ENCODE data around the gene SLC19A1.

SLC19A1 gene

DNA sequence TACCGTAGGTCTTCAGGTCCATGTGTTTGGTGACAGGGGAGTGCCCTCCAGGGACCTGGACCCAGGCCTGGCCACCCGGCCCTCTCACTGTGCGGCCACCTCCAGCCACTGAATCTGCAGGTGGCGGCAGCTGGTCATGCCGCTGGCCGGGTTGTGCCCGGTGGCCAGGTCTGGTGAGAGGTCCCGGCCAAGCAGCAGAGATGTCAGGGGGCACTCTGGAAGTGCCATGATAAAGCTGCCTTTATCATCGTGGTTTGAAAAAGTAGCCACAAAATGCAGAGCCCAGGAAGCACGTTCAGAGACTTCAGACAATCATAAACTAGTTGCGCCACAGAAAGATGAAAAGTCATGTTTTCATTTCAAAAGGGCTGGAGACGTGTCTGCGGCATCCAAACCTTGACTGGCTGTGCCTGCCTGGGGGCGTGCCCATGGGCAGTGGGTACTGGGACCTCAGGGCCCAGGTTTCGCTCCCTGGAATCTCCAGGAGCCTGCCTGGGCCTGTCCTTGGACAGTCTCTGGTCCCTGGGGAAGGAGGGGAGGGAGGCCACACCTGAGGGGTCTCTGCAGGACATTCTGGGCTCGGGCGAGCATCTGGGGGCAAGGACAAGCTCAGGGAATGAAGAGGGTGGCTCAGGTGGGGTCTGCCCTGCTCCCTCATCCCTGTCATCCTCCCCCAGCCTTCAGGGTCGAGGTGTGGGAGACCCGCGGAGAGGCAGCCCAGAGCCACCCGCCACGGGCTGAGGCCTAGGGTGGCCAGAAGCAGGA lies 92.4 kb downstream of the SLC19A1 start:
- no peak overlapping the region for H3K4me3 ChIP-seq (ENCODE audit: low read length)
- DNase-seq (ENCODE audit: low read depth) = no peak
- TF ChIP-seq, protein P1, sequence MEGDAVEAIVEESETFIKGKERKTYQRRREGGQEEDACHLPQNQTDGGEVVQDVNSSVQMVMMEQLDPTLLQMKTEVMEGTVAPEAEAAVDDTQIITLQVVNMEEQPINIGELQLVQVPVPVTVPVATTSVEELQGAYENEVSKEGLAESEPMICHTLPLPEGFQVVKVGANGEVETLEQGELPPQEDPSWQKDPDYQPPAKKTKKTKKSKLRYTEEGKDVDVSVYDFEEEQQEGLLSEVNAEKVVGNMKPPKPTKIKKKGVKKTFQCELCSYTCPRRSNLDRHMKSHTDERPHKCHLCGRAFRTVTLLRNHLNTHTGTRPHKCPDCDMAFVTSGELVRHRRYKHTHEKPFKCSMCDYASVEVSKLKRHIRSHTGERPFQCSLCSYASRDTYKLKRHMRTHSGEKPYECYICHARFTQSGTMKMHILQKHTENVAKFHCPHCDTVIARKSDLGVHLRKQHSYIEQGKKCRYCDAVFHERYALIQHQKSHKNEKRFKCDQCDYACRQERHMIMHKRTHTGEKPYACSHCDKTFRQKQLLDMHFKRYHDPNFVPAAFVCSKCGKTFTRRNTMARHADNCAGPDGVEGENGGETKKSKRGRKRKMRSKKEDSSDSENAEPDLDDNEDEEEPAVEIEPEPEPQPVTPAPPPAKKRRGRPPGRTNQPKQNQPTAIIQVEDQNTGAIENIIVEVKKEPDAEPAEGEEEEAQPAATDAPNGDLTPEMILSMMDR (conservative IDR thresholded peaks at IDR 0.05; ENCODE audit: low read length) = no peak

DNA sequence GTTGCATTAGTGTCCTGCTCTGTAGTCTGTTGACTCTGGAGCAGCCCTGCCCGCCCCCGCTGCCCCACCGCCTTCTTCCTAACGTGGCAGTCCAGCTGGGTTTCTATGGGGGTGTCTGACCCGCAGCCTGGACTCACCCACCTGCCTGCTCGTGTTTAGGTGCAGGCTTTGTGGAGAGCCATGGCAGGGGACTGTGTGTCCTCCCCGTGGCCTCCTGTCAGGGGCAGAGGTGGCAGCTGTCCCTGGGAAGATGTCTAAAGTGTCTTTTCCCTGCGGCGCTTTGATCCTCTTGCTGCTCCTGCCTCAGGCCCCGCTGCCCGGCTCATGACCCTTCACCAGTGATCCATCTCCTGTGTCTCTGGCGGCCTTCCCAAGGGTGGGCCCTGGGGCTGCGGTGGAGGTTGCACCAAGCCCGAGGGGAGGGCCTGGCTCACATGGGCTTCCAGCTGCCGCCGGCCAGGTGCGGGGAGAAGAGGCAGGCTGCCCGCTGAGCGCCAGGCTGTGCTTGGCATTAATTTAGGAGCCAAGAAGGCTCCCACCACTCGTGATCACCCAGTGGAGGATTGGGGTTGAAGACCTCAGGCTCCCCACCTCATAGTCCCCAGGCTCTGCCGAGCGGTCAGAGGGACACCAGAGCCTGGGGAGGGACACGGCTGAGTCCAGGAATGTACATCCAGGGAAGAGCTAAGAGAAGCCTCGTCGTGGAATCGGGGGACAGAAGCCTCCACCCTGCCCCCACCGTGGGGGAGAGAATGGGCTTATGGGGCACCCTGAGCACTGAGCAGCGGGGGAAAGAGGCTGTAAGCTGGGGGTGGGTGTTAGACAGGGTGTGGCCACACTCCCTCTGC lies 93.2 kb downstream of the SLC19A1 start:
- no peak overlapping the region for H3K4me3 ChIP-seq (ENCODE audit: low read length)
- TF ChIP-seq, protein P1 (conservative IDR thresholded peaks at IDR 0.05; ENCODE audit: low read length) = no peak
- DNase-seq (ENCODE audit: low read depth) = no peak

DNA sequence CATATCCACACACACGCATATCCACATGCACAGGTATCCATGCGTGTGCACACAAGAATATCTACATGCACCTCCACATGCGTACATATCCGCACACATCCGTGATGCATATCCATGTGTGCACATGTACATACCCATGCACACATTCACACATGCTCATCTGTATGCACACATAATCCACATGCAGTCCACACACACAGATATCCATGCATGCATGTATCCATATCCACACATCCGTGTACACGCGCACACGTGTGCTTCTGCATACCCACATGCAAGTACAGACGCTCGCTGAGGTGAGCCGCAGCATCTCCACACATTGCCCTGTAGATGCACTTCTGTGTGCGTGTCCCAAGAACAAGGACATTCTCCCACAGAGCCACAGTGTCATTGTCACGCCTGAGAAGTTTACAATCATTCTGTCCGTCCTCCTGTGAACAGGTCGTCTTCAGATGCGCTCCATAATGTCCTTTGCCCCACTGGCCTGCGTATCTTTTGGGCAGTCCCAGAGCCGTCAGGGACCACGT lies 93.9 kb downstream of the SLC19A1 start:
- TF ChIP-seq, protein P1 (conservative IDR thresholded peaks at IDR 0.05; ENCODE audit: low read length) = no peak
- DNase-seq (ENCODE audit: low read depth) = no peak
- H3K4me3 ChIP-seq (ENCODE audit: low read length) = no peak overlapping the region
